Left renal pelvis (tissue), 4 donors: ENCODE results near the gene CCDC178. TPM values are rescaled to one million over a fixed set of nuclear protein-coding genes. Genes with fewer than 3 reads are reported as not detected.
"Not testable (repeated sequence)": the region's sequence is repeated elsewhere in the genome, so short reads cannot be mapped to it uniquely, and the experiment has no call there.

Source experiments
- DNase-seq, 4 donors: peaks; one replicate each; pipeline ENCODE4 v3.0.0-alpha.2; 2013; ENCODE audit warnings: low read depth in 4 of 4, low spot score in 3 of 4
- polyA plus RNA-seq, 4 donors: library from polyadenylated mRNA; unstranded; fragments of 120-200 nt; gene quantifications; one replicate each; pipeline ENCODE4 v1.2.1, GENCODE V29; 2013; ENCODE audit not compliant: insufficient read length in 4 of 4

The CCDC178 gene
- polyA plus RNA-seq, 4 donors = 0.81 to 3.3 (median 2.1) TPM

DNA sequence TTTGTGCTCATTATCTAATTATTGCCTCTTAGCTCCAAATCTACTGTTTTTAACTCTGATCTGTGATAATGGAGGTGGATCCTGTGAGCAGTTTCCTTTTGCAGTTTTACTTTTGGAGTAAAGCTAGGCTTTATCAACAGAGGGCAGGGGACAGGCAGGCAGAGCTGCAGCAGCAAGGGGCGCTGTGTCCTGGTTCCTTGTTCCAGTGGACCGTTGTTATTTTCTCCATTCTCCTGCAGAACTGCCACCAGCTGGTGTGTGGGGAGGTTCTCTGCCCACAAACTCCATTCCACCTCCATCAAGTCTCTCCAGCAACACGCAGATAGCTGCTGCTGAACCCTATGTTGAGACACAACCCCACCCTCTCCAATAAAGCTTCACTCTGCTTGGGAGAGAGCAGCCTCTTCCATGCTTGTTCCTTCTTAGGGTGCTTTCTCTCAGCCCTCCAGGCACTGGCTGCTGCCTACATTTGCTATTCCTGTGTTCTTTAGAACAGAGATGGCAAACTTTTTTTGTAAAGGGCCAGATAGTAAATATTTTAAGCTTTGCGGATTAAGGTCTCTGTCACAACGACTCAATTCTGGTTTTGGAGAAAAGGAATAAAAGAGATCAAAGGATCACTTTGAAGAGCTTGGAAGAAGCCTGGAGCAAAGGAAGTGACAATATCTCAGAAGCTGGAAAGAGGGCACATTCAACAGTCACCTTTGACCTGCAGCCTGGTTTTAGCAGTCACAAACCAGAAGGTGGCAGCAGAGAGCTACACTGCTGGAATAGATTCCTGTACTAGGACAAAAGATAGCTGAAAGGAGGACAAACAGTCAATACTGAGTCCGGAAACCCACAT lies 208.8 kb downstream of the CCDC178 start:
- peak; percentile 46 to 67 (median 61) for DNase-seq

DNA sequence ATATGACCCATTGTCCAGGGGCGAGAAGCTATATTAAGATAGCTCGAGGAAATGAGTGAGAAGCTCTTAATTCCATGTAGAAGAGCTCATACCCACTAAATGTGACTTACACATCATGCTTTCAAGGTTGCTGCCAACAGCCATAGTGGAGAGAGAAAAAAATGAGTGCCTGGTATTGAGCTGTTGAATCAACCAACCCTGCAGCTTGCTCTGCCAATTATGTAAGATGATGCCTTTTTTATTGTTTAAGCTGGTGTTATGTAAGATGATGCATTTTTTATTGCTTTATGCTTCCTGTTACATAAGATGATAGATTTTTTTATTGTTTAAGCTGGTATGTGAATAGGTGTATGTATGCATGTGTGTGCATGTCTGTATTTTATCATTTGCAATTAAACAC lies 228.2 kb downstream of the CCDC178 start:
- no peak for DNase-seq

DNA sequence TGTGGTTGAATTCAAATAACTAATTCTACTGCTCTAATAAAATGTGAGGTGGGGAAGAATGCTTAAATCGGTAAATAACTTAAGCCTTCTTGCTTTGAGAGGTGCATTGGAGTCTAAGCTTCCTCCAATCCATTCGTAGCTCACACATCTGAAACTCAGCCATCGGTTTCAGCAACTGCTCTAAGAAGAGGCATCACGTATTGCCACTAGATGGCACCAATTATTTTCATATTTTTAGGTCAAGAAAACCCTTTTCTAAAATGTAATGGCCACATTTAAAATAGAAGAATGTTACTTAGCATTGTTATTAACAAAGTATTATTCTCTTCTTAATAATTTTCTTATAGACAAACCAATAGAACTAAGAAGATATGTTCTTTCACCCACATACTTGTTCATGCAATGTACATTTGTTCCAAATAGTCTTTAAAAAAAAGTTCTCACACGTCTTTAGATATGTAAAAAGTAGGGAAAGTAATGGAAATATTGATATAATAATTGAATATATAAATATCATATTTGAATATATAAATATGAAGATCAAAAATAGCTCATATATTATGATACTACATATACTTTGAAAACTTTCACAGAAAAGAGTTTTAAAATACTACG lies 229.8 kb downstream of the CCDC178 start:
- DNase-seq = peak in 1 of 4 donors; percentile 27

DNA sequence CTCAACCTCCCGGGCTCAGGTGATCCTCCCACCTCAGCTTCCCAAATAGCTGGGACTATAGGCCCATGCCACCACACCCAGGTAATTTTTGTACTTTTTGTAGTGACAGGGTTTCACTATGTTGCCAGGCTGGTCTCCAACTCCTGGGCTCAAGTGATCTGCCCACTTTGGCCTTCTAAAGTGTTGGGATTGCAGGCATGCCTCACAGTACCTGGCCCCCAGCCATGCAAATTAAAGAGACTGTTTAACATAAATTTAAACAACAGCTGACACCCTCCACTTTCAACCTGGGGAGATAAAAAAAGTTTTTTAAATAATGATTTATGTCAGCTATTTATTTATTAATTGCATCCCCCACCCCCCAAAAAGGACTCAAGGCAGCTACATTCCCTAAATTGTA lies 234.7 kb downstream of the CCDC178 start:
- DNase-seq = no peak

DNA sequence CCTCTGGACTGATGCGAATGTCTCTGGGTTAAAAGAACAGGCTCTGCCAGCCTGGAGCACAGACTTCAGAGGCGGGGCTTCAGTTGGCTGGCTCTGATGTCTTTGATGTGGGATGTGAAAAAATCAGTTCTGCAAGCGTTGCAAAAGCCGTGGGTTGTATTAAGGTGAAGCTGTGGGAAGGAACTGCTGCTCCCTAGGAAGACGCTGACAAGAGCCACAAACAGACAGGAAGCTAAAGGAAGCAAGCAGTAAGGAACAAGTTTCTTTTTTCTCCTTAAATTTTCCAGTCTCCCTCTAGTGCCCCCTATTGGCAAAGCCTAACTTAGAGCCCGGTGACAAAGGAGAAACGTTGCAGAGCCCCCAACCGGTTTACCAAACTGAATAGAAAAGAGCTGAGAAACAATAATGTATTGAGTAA lies 239.0 kb downstream of the CCDC178 start:
- peak; percentile 35 to 63 (median 54) for DNase-seq

DNA sequence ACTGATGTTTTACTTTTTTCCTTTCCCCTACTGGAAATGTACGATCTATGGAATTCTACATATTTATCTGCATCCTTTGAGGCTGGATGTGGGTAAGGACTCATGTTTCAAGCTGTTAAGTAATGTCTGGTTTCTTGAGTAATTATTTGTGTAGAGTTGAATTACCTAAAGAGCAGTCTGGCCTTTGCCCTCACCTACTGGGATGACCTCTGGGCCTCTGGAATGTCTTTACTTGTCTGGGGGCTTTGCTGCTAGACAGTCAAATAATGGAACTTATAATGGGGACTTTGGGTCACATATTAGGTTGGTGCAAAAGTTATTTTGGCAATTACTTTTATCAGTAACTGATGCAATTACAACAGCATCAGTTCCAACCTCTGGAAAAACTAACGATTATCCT lies 244.7 kb downstream of the CCDC178 start:
- no peak for DNase-seq

DNA sequence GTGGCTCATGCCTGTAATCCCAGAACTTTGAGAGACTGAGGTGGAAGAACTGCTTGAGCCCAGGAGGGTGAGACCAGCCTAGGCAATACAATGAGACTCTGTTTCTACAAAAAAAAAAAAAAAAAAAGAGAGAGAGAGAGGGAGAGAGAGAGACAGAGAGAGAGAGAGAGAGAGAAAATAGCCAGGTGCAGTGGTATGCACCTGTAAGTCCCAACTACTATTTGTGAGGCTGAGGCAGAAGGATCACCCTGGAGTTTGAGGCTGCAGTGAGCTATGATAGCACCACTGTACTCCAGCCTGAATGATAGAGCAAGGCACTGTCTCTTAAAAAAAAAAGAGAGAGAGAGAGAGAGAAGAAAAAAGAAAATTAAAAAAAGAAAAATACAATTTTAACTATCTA lies 245.7 kb downstream of the CCDC178 start:
- DNase-seq = no peak

DNA sequence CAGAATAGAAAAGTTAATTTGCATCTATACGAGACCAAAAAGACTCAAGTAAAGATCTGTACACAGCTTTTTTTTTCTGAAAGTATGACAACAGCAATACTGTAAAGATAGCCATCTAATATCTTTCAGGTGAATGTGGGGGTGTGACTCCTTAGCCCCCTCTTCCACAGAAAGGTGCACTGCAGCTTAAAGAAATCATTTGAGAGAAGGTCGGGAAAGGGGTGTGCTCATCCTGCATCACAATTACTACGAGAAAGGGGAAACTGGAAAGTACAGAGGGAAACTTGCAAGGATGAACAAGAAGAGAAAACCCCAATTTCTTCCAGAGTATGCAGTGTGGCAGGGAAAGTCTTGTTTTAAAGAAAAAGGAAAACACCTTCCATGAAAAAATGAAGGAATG lies 255.6 kb downstream of the CCDC178 start:
- no peak for DNase-seq

DNA sequence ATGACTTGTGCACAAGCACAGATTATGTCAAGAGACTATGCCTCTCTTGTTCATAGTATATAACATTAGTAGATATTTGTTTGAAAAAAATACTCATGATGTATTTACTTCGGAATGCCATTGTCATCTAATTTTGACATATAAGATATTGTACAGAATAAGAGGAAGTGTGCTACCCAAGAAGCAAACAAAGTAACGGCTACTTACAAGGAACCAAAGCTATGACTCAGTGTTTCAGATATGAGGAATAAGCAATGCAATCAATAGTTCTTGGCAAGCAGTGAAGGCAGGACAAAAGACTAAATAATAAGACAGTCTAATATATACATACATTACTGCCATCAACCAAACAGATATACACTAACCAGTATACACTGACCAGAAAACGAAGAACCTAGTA lies 256.3 kb downstream of the CCDC178 start:
- no peak for DNase-seq

DNA sequence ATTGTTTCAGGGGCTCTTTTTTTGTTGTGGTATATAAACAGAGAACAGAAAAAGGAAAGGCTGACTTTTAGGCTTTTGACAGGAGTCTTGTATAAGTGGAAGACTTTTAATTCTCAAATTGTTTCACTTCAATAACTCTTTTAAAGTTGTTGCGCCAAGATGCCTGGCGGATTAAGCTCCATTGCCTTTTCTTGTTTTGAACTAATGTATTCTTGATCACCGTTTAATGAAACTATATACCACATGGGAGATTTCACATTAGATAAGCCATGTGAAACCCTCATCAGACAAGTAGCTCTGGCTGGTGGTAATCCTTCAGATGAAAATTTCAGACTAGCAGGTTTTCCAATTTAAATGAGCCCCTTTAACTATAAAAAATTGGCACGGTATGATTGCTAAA lies 257.4 kb downstream of the CCDC178 start:
- no peak for DNase-seq

DNA sequence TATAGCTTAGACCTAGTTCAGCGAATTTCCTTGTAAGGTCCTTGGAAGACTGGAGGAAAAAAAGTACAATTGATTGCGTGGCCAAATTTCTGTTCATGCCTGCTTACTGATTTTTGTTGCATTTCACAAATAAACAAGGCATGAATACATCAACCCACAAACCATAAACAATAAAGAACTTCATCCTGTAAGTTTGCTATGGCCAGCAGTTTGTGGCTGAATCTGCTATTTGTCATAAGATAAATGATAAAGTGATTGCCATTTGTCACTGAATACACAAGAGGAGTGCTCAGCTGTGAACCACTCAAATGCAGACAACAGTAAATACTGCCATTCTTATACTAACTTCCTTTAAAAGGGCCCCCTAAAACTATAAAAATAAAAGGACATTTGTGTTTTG lies 259.5 kb downstream of the CCDC178 start:
- DNase-seq = no peak

DNA sequence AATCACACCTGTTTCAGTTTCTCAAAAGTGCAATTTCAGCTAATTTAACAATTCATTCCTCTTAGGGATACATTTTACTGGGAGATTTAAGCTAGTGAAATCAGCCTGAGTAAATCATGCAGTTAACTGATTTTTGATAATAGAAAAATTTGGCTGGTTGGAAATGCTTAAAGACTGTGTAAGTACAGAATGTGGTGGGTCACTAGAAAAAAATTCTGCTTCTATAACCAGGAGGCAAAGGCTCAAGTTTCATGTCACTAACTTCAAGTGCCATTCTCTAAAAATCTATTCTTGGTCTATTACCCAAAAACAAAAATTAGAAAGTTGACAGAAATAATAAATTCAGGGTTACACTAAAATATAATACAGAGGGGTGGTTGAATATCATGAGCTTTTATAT lies 271.3 kb downstream of the CCDC178 start:
- no peak for DNase-seq

DNA sequence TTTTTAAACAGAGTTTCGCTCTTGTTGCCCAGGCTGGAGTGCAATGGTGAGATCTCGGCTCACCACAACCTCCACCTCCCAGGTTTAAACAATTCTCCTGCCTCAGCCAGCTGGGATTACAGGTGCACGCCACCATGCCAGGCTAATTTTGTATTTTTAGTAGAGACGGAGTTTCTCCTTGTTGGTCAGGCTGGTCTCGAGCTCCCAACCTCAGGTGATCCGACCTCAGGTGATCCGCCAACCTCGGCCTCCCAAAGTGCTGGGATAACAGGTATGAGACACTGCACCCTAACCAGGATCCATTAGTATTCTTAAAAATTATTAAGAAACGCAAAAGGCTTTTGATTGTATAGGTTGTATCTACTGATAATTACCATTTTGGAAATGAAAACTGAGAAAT lies 276.4 kb downstream of the CCDC178 start:
- DNase-seq = not testable (repeated sequence)

DNA sequence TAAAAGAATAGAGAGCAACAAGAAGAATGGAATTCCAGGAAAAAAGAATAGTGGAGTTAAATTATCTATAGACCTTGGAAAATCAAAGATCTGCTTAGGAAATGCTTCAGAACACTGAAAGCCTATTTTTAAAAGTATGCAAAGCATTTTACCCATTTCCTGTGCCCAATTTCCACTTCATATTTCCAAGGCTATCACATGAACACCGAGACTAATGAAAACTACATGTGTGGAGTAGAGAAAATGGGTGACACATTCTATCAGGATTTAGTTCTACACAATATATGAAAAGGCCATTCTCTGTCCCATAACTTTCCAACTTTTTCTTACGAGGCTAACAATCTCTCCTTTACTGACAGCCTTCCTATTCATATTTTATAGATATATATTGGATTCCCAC lies 279.4 kb downstream of the CCDC178 start:
- no peak for DNase-seq

DNA sequence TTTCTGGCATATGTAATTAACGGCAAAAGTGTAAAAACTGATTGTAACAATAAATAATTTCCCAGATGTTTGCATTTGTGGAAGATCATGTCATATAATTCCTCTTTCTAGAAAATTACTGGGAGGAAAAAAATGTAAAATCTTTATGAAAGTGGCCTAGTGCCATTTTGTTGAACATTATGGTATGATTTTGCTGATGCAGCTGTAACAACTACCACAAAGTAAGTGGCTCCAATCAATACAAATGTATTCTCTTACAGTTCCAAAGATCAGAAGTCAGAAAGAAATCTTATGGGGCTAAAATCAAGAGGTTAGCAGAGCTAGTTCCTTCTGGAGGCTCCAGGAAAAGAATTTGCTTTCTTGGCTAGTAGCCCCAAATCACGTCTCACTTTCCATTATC lies 281.4 kb downstream of the CCDC178 start:
- no peak for DNase-seq

DNA sequence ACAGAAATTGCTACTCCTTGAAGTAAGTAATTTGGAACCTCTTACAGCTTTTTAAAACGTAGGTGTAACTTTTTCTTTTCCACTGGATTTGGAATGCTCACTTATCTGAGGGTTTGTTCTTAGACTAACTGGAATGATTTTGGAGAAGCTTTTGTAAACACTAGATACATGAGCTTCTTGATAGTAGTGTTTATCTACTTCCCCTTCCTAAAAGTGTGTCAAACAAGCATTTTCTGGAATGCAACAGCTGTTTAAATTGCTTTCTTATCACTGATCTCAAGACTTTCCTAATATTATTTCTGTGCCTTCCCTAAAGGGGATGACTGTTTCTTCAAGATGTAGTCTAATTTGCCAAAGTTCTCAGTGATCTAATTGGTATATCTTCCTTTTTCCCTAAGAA lies 282.6 kb downstream of the CCDC178 start:
- DNase-seq = no peak

DNA sequence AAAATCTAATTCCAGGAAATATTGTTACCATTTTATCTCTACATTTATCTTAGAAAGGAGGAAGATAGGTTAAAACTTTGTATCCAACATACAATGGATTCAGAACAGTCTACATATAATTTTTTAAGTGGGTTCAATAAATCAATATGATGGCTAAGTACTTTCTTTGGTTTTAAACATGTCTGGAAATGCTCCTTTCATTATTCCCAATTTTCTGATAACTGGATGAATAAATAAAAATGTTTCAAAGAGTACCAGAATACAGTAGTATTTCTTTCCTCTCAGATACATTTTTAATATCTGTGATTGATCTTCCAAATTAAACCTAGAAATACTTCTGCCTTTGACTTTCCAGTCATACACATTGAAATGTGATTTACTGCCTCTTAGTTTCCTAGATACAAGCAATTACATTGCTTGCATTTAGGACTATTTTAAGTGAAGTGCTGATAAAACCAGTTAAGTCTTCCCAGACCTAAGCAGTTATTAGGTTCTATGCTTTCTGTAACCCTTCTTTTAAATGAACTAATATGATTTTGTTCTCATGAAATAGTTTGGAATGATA lies 283.5 kb downstream of the CCDC178 start:
- DNase-seq = no peak

DNA sequence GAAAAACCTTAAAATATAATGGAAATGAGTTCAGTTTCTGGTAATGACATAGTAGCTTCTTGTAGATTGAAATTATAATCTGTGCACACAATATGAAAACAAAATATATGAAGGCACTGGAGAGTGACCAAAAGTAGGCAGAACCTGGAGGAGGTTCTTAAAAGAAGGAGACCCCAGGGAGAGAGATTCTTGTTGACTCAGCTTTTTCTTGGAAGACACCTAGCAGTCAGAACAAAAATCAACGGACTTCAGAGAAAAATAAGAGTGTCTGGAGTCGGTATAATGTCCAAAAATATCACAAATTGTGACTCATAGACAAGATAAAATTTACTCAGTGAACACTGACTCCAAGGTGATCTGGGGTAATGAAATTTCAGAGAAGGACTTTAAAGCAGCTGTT lies 286.5 kb downstream of the CCDC178 start:
- no peak for DNase-seq

DNA sequence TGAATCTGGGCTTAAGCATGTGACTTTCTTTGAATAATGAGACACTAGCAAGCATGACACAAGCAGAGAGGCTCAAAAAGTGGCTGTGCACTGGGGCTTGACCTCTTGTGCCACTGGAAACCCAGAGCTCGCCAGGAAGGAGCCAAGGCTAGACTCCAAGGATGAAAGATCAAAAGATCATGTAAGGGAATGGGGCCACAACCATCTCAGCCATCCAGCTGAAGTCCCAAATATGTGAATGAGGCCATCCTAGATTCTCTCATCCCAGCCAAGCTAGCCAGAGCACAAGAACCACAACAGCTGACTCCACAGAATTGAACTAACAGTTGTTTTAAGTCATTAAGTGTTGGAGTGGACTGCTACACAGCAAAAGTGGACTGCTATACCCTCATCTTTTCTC lies 288.1 kb downstream of the CCDC178 start:
- no peak for DNase-seq

DNA sequence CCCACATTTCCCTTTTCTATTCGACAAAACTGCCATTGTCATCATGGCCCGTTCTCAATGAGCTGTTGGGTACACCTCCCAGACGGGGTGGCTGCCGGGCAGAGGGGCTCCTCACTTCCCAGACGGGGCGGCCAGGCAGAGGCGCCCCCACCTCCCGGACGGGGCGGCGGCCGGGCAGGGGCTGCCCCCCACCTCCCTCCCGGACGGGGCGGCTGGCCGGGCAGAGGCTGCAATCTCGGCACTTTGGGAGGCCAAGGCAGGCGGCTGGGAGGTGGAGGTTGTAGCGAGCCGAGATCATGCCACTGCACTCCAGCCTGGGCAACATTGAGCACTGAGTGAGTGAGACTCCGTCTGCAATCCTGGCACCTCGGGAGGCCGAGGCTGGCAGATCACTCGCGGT lies 292.7 kb downstream of the CCDC178 start:
- not testable (repeated sequence) for DNase-seq

DNA sequence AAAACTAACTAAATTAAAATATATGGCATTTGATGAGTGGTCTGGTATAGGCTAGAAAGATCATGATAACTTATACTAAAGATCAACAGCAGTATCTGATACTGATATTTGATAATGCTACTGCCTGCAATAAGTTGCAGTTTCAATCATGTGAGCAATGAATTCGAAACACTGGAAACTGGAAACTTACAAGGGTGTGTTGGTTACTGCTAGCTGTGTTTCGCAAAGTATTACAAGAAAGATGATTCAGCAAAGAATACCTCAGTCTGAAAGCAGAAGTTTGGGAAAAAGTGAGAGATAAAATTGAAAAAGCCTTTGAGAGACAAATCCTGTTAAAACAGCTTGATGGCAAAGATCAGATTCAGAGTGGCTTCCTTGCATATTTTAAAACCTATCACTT lies 294.5 kb downstream of the CCDC178 start:
- DNase-seq = no peak
